Bronchus fibroblast of lung (primary cell): ENCODE measurements around the gene WWC1. TPM values are rescaled to one million over a fixed set of nuclear protein-coding genes. Genes with fewer than 3 reads are reported as not detected.

Source experiments
- total RNA-seq: library from RNA; depleted of rRNA; stranded (reverse); fragments of >200 nt; gene quantifications from 2 replicates; pipeline ENCODE4 v1.2.3, GENCODE V29; 2015

Gene WWC1
- 3.1 and 4.2 TPM in 2 replicates for total RNA-seq

DNA sequence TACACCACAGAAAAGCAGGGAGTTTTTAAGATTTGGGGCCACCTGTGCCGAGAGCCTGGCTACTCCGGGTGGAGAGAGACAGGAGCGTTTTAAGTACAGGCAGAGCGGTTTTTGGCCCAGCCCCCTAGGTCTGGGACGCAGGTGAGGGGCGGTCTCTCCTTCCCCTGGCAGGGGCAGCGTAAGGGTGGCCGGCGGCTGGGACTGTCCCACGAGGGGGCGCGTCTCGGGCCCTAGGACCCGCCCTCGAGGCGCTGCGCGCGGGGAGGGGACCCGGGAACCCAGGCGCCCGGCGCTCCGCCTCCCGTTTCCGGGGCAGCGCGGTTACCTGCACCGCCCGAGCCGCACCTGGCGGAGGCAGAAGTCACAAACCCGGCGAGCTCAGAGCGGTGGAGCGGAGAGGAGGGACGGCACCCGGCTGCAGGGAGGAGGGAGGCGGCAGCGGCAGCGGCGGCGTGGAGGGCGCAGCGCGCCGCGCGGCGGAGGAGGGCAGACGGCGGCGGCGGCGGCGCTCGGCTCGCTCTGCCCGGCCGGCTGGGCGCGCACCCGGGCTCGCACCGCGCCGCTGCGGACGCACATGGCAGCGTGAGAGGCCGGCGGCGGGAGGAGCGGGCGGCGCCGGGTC, at the start of gene WWC1:
TSS of gene WWC1 (plus strand) at position 304 of the 622 bp plus-strand sequence. CDS start 508 bp downstream, outside the sequence.

DNA sequence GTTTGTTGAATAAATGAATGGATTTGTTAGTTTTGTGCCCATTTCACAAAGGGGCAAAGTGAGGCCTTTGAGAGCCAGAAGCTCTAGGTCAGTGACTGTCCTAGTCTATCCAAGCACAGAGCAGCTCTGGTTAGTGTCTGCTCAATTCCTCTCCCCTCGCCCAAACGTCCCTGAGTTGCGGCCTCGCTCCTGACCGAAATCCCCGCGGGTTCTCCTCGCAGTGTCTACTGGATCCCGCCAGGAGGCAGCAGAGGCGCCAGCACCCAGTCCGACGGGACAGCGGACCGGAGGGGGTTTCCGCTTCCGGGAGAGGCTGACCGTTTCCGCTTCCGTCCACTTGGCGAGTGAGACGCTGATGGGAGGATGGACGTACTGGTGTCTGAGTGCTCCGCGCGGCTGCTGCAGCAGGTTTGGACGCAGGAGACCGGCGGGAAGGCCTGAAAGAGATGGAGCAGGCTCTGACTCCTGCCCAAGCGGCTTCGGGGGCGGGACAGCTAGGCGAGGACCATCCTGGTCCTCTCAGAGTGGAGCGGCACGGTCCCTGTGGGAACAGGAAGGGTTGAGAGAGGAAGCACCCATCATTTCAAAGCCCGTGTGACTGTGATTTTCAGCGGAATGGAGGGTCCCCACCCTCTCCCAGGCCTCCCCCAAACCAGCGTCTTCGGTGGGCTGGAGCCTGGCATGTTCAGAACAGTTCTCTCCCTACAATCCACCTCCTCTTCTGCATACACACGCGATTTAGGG, 194.9 kb downstream of the WWC1 start, which contains the start of gene RARS1:
TSS of gene RARS1 (plus strand) at position 336 of the 744 bp plus-strand sequence. CDS start at position 364, 28 bp downstream.

Other genes starting within 250 kb of the WWC1 start
- 104 and 143 TPM in 2 replicates for gene RARS1, start 194.8 kb downstream of the WWC1 start, total RNA-seq
- gene FBLL1, start 237.7 kb downstream of the WWC1 start, total RNA-seq = 0.15 and 0.34 TPM in 2 replicates